ENCODE results near the gene SLC39A8. TPM values are rescaled to one million over a fixed set of nuclear protein-coding genes. Genes with fewer than 3 reads are reported as not detected.
"Not testable (repeated sequence)": the region's sequence is repeated elsewhere in the genome, so short reads cannot be mapped to it uniquely, and the experiment has no call there.

SLC39A8 gene
- polyA plus RNA-seq, 3 donors, result 1.8 to 7.8 (median 6.1) TPM

DNA sequence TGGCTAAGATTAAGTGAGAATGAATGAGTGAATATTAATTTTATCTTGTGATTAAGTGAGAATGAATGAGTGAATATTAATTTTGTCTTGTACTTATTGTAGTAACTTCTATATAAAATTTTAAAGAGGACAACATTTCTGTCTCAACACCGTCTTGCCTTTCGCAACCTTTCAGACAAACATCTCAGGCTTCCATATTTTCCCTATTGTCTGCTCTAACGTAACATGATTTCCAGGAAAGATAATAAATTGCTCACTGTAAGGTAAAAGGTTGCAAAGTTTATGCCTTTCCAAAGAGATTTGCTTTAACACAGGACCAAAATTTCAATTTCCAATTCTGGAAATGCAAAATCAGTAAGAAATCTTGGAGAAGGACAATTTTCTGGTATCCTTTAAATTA, 41.7 kb upstream of the SLC39A8 start:
- H3K4me1 Mint-ChIP-seq, result peaks cover 24% of the 10 kb centered on the region
- H3K36me3 Mint-ChIP-seq, result no peaks in the 10 kb centered on the region
- peaks cover 0 to 5% (median 2%) of the 10 kb centered on the region in 7 donors for H3K9me3 Mint-ChIP-seq
- H3K36me3 ChIP-seq (replicated peaks in 1 of 2; ENCODE audit: control insufficient read depth in 1 of 2, insufficient read depth in 2 of 2, low read length in 2 of 2), result no peaks in the 10 kb centered on the region
- H3K27me3 Mint-ChIP-seq (ENCODE audit: low read depth in 3 of 3), result peaks cover 0 to 6% (median 4%) of the 10 kb centered on the region in 3 donors
- intact Hi-C loops (cut with micrococcal nuclease), result loop anchor here in 1 of 2 donors (5.0 kb wide), 1 partner anchor 40 kb away; the partner anchor contains the start of gene SLC39A8
- no peak overlapping the region for H3K4me3 ChIP-seq (replicated peaks in 1 of 3; ENCODE audit: low read depth in 2 of 3, low read length in 3 of 3)
- H2AFZ ChIP-seq (ENCODE audit: insufficient read depth, low read depth, low read length, poor library complexity, severe bottlenecking), result no peak overlapping the region
- peaks cover 0 to 4% of the 10 kb centered on the region in 2 donors for H3K27me3 ChIP-seq (ENCODE audit: control insufficient read depth in 2 of 2, insufficient read depth in 2 of 2, low read length in 2 of 2)
- H3K4me3 Mint-ChIP-seq, result no peak overlapping the region
- H3K4me2 ChIP-seq (replicated peaks; ENCODE audit: extremely low read depth, low read length, poor library complexity, severe bottlenecking), result no peak overlapping the region
- WGBS (ENCODE audit: insufficient coverage), result no CpG with 5 or more reads among the region's 3 CpGs
- H3K27ac Mint-ChIP-seq, result no peak overlapping the region
- peaks cover 12 to 20% of the 10 kb centered on the region in 2 donors for H3K4me1 ChIP-seq (ENCODE audit: control insufficient read depth in 1 of 2, insufficient read depth in 2 of 2, low read length in 2 of 2)
- no peaks in the 10 kb centered on the region for H3K9me3 ChIP-seq (replicated peaks in 1 of 2; ENCODE audit: control insufficient read depth in 1 of 2, insufficient read depth in 1 of 2, low read length in 2 of 2)
- no peaks in the 10 kb centered on the region for H3K79me2 ChIP-seq (ENCODE audit: insufficient read depth, low read length)
- no peaks in the 10 kb centered on the region for H4K20me1 ChIP-seq (ENCODE audit: insufficient read depth, low read length)
- no peak overlapping the region for H3K9ac ChIP-seq (ENCODE audit: insufficient read depth, low read length, poor library complexity, severe bottlenecking)
- no peak overlapping the region for H3K27ac ChIP-seq (ENCODE audit: low read depth in 1 of 2, low read length in 2 of 2)
- TF ChIP-seq, protein P1, sequence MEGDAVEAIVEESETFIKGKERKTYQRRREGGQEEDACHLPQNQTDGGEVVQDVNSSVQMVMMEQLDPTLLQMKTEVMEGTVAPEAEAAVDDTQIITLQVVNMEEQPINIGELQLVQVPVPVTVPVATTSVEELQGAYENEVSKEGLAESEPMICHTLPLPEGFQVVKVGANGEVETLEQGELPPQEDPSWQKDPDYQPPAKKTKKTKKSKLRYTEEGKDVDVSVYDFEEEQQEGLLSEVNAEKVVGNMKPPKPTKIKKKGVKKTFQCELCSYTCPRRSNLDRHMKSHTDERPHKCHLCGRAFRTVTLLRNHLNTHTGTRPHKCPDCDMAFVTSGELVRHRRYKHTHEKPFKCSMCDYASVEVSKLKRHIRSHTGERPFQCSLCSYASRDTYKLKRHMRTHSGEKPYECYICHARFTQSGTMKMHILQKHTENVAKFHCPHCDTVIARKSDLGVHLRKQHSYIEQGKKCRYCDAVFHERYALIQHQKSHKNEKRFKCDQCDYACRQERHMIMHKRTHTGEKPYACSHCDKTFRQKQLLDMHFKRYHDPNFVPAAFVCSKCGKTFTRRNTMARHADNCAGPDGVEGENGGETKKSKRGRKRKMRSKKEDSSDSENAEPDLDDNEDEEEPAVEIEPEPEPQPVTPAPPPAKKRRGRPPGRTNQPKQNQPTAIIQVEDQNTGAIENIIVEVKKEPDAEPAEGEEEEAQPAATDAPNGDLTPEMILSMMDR (IDR thresholded peaks at IDR 0.05), result no peak
- DNase-seq, result no peak

DNA sequence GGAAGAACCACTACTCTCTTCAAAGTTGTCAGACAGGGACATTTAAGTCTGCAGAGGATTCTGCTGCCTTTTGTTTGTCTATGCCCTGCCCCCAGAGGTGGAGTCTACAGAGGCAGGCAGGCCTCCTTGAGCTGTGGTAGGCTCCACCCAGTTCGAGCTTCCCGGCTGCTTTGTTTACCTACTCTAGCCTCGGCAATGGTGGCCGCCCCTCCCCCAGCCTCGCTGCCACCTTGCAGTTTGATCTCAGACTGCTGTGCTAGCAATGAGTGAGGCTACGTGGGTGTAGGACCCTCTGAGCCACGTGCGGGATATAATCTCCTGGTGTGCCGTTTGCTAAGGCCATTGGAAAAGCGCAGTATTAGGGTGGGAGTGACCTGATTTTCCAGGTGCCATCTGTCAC, 35.0 kb upstream of the SLC39A8 start:
- H3K4me3 ChIP-seq (replicated peaks in 1 of 3; ENCODE audit: low read depth in 2 of 3, low read length in 3 of 3); H3K27me3 Mint-ChIP-seq (ENCODE audit: low read depth in 3 of 3); DNase-seq; H3K27me3 ChIP-seq (ENCODE audit: control insufficient read depth in 2 of 2, insufficient read depth in 2 of 2, low read length in 2 of 2); H3K9ac ChIP-seq (ENCODE audit: insufficient read depth, low read length, poor library complexity, severe bottlenecking); H2AFZ ChIP-seq (ENCODE audit: insufficient read depth, low read depth, low read length, poor library complexity, severe bottlenecking); H3K36me3 ChIP-seq (replicated peaks in 1 of 2; ENCODE audit: control insufficient read depth in 1 of 2, insufficient read depth in 2 of 2, low read length in 2 of 2); H3K4me1 ChIP-seq (ENCODE audit: control insufficient read depth in 1 of 2, insufficient read depth in 2 of 2, low read length in 2 of 2); H3K9me3 ChIP-seq (replicated peaks in 1 of 2; ENCODE audit: control insufficient read depth in 1 of 2, insufficient read depth in 1 of 2, low read length in 2 of 2); H3K79me2 ChIP-seq (ENCODE audit: insufficient read depth, low read length); H3K4me3 Mint-ChIP-seq; H3K4me2 ChIP-seq (replicated peaks; ENCODE audit: extremely low read depth, low read length, poor library complexity, severe bottlenecking); H3K4me1 Mint-ChIP-seq; intact Hi-C loops (cut with micrococcal nuclease); H4K20me1 ChIP-seq (ENCODE audit: insufficient read depth, low read length); H3K27ac ChIP-seq (ENCODE audit: low read depth in 1 of 2, low read length in 2 of 2); H3K36me3 Mint-ChIP-seq: not testable (repeated sequence)
- 92% methylated on average over 9 of the region's 10 CpGs for WGBS (ENCODE audit: insufficient coverage)
- peak overlapping the region in 1 of 7 donors; percentile 56 for H3K27ac Mint-ChIP-seq
- peaks cover 9 to 20% (median 13%) of the 10 kb centered on the region in 7 donors for H3K9me3 Mint-ChIP-seq

All from CD14-positive monocyte (primary cell).